Measurements from ENCODE around the gene TRAK1.

TRAK1 gene

GRCh38 chr3:42080453-42080872, 10.7 kb upstream of the TRAK1 start:
- no peak overlapping the region for H3K4me3 ChIP-seq (ENCODE audit: low read length, poor library complexity, severe bottlenecking)
- 0 out of 2 replicates have a peak, but pooled peaks cover 2% of the 10 kb centered on the region for H3K36me3 ChIP-seq (ENCODE audit: insufficient read depth, low read length)
- no peaks in the 10 kb centered on the region for H3K9me2 ChIP-seq (replicated peaks; ENCODE audit: low read depth, low read length)
- peaks cover 97% of the 10 kb centered on the region for H3K79me2 ChIP-seq (ENCODE audit: insufficient read depth, low read length)
- H3K27me3 ChIP-seq (ENCODE audit: insufficient read depth, low read length, poor library complexity, severe bottlenecking) = no peaks in the 10 kb centered on the region
- H3K9ac ChIP-seq (ENCODE audit: low read depth, low read length, poor library complexity, severe bottlenecking) = no peak overlapping the region
- H4K20me1 ChIP-seq (ENCODE audit: insufficient read depth, low read length, poor library complexity, severe bottlenecking) = peaks cover 29% of the 10 kb centered on the region
- peaks cover 37% of the 10 kb centered on the region for H3K4me1 ChIP-seq (ENCODE audit: insufficient read depth, low read length, poor library complexity, severe bottlenecking)
- H3F3A ChIP-seq (ENCODE audit: low read depth) = no peaks in the 10 kb centered on the region
- H2AFZ ChIP-seq (ENCODE audit: low read length) = no peak overlapping the region
- TF ChIP-seq, protein P1, sequence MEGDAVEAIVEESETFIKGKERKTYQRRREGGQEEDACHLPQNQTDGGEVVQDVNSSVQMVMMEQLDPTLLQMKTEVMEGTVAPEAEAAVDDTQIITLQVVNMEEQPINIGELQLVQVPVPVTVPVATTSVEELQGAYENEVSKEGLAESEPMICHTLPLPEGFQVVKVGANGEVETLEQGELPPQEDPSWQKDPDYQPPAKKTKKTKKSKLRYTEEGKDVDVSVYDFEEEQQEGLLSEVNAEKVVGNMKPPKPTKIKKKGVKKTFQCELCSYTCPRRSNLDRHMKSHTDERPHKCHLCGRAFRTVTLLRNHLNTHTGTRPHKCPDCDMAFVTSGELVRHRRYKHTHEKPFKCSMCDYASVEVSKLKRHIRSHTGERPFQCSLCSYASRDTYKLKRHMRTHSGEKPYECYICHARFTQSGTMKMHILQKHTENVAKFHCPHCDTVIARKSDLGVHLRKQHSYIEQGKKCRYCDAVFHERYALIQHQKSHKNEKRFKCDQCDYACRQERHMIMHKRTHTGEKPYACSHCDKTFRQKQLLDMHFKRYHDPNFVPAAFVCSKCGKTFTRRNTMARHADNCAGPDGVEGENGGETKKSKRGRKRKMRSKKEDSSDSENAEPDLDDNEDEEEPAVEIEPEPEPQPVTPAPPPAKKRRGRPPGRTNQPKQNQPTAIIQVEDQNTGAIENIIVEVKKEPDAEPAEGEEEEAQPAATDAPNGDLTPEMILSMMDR (conservative IDR thresholded peaks at IDR 0.05; ENCODE audit: low read length) = no peak
- TF ChIP-seq EZH2phosphoT487 (IDR thresholded peaks at IDR 0.05; ENCODE audit: borderline replicate concordance) = no peak
- H3K4me2 ChIP-seq (ENCODE audit: low read depth, low read length, poor library complexity, severe bottlenecking) = peak overlapping the region; percentile 31
- H3K9me3 ChIP-seq (ENCODE audit: insufficient read depth, low read depth, low read length) = peaks cover 8% of the 10 kb centered on the region; the same call in 1 of the 2 replicates

DNA sequence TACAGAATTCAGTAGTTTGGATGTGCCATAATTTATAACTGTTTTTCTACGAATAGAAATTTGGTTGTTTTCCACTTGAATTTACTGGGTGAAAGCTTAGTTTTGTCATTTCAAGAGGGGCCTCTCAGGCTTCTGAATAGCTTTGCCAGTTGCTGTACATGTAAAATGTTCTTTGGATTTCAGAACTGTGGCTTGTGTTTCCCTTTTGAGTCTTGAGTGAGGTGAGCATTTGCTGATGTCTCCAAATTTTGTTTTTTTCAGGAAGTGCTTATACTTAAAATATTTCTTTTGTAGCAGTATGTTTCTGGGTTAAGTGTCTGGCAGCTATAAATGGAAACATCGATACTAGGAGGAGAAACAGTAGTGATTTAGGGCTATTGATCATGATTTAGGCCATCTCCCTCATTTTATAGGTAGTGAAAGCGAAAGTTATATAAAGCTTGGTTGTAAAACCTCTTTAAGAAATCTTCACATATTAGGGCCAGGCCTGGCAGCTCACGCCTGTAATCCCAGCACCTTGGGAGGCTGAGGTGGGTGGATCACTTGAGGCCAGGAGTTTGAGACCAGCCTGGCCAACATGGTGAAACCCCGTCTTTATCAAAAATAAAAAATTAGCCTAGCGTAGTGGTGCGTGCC, 9.2 kb upstream of the TRAK1 start:
- Histone ChIP-seq H3K9me2 (replicated peaks; ENCODE audit: low read depth, low read length) (no peaks in the 10 kb centered on the region), H3K4me3 (ENCODE audit: low read length, poor library complexity, severe bottlenecking) (peak overlapping the region; percentile 28), H3F3A (ENCODE audit: low read depth) (no peaks in the 10 kb centered on the region), H3K79me2 (ENCODE audit: insufficient read depth, low read length) (peaks cover 98% of the 10 kb centered on the region), H2AFZ (ENCODE audit: low read length) (no peak overlapping the region), H3K9ac (ENCODE audit: low read depth, low read length, poor library complexity, severe bottlenecking) (no peak overlapping the region), H3K36me3 (ENCODE audit: insufficient read depth, low read length) (peaks cover 9% of the 10 kb centered on the region; the same call in 1 of the 2 replicates), H3K9me3 (ENCODE audit: insufficient read depth, low read depth, low read length) (0 out of 2 replicates have a peak, but pooled peaks cover 4% of the 10 kb centered on the region), H4K20me1 (ENCODE audit: insufficient read depth, low read length, poor library complexity, severe bottlenecking) (peaks cover 35% of the 10 kb centered on the region), H3K4me2 (ENCODE audit: low read depth, low read length, poor library complexity, severe bottlenecking) (peak overlapping the region; percentile 59), H3K4me1 (ENCODE audit: insufficient read depth, low read length, poor library complexity, severe bottlenecking) (peaks cover 37% of the 10 kb centered on the region), H3K27me3 (ENCODE audit: insufficient read depth, low read length, poor library complexity, severe bottlenecking) (no peaks in the 10 kb centered on the region)
- TF ChIP-seq EZH2phosphoT487 (IDR thresholded peaks at IDR 0.05; ENCODE audit: borderline replicate concordance) = no peak
- TF ChIP-seq, protein P1 (conservative IDR thresholded peaks at IDR 0.05; ENCODE audit: low read length) = no peak

DNA sequence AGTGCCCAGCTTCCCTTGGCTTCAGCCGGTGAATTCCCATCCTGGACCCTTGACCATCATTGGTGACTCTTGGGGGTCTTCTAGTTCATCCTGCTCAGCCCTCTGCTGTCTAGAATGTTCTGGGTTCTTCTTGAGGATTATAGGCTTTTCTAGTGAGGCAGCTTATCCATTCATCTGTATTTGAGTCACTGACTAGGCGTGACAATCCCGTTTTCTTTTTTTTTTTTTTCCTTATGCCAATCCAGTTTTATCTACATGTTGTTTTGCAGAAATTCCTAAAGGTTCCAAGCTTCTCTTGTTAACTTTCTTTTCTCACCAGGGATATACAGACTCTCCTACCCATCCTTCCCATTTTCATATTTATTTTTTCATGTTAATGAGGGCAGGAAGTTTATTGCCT, 6.6 kb upstream of the TRAK1 start:
- H3K79me2 ChIP-seq (ENCODE audit: insufficient read depth, low read length) = peaks cover 79% of the 10 kb centered on the region

More for the DNA sequence above, 6.6 kb upstream of the TRAK1 start:
- H3K36me3 ChIP-seq (ENCODE audit: insufficient read depth, low read length) = peaks cover 33% of the 10 kb centered on the region; the same call in 1 of the 2 replicates
- no peaks in the 10 kb centered on the region for H3K27me3 ChIP-seq (ENCODE audit: insufficient read depth, low read length, poor library complexity, severe bottlenecking)
- no peak overlapping the region for H3K4me2 ChIP-seq (ENCODE audit: low read depth, low read length, poor library complexity, severe bottlenecking)
- H3K9me2 ChIP-seq (replicated peaks; ENCODE audit: low read depth, low read length) = no peaks in the 10 kb centered on the region
- H2AFZ ChIP-seq (ENCODE audit: low read length) = no peak overlapping the region
- no peak overlapping the region for H3K4me3 ChIP-seq (ENCODE audit: low read length, poor library complexity, severe bottlenecking)
- no peak for TF ChIP-seq EZH2phosphoT487 (IDR thresholded peaks at IDR 0.05; ENCODE audit: borderline replicate concordance)
- TF ChIP-seq, protein P1 (conservative IDR thresholded peaks at IDR 0.05; ENCODE audit: low read length) = no peak
- H3K4me1 ChIP-seq (ENCODE audit: insufficient read depth, low read length, poor library complexity, severe bottlenecking) = peaks cover 37% of the 10 kb centered on the region
- no peaks in the 10 kb centered on the region for H3F3A ChIP-seq (ENCODE audit: low read depth)
- H3K9ac ChIP-seq (ENCODE audit: low read depth, low read length, poor library complexity, severe bottlenecking) = no peak overlapping the region
- peaks cover 35% of the 10 kb centered on the region for H4K20me1 ChIP-seq (ENCODE audit: insufficient read depth, low read length, poor library complexity, severe bottlenecking)
- H3K9me3 ChIP-seq (ENCODE audit: insufficient read depth, low read depth, low read length) = no peaks in the 10 kb centered on the region
